OCI-LY7 (cell line): Measurements from ENCODE around the gene AGPAT3.

ENCODE experiments used
- EZH2phosphoT487 ChIP-seq: fragments of 200-600 bp; sonication (generic); IDR thresholded peaks from 2 replicates; pipeline ENCODE4 v1.6.1; 2018; ENCODE audit warnings: low read depth, borderline replicate concordance, mild to moderate bottlenecking, mixed run types, antibody characterized with exemption, low read length, moderate library complexity, mixed read lengths
- TF ChIP-seq, protein P1 (sequence below): fragments of 200-600 bp; sonication (generic); conservative IDR thresholded peaks from 2 replicates; pipeline ENCODE4 v1.5.1; 2014; ENCODE audit warnings: mild to moderate bottlenecking, antibody characterized with exemption, low read length, moderate library complexity, mixed read lengths

- TF ChIP-seq, protein P1, sequence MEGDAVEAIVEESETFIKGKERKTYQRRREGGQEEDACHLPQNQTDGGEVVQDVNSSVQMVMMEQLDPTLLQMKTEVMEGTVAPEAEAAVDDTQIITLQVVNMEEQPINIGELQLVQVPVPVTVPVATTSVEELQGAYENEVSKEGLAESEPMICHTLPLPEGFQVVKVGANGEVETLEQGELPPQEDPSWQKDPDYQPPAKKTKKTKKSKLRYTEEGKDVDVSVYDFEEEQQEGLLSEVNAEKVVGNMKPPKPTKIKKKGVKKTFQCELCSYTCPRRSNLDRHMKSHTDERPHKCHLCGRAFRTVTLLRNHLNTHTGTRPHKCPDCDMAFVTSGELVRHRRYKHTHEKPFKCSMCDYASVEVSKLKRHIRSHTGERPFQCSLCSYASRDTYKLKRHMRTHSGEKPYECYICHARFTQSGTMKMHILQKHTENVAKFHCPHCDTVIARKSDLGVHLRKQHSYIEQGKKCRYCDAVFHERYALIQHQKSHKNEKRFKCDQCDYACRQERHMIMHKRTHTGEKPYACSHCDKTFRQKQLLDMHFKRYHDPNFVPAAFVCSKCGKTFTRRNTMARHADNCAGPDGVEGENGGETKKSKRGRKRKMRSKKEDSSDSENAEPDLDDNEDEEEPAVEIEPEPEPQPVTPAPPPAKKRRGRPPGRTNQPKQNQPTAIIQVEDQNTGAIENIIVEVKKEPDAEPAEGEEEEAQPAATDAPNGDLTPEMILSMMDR, result no peak
- no peak for TF ChIP-seq EZH2phosphoT487
These were observed 39.3 kb downstream of the AGPAT3 start for GRCh38 chr21:43904331-43904781.
